ENCODE measurements around the gene TTC27.
A peak's percentile ranks its signal among the peaks of the same experiment; 100 is the strongest.
"Not testable (repeated sequence)": the region's sequence is repeated elsewhere in the genome, so short reads cannot be mapped to it uniquely, and the experiment has no call there.

The TTC27 gene

GRCh38 chr2:32632089-32632488, 4.2 kb downstream of the TTC27 start:
- H3K27ac ChIP-seq: no peak overlapping the region
- CTCF ChIA-PET: interaction anchor here (0.7 kb wide), 1 partner anchor 166 kb away, joined by 4 read pairs; no protein-coding TSS in a partner anchor
- TF ChIP-seq CTCF (conservative IDR thresholded peaks at IDR 0.05; ENCODE audit: low read depth): no peak
- POLR2A ChIA-PET (ENCODE audit: low non-redundant PET): no interaction called here
- DNase-seq (ENCODE audit: low spot score): peak; percentile 21

GRCh38 chr2:32633040-32633439, 5.2 kb downstream of the TTC27 start:
- CTCF ChIA-PET: interaction anchor here (0.6 kb wide), 3 partner anchors 18 to 1405 kb away, joined by 3 to 4 read pairs (median 3); no protein-coding TSS in a partner anchor
- DNase-seq (ENCODE audit: low spot score): no peak
- POLR2A ChIA-PET (ENCODE audit: low non-redundant PET): no interaction called here
- no peak overlapping the region for H3K27ac ChIP-seq
- TF ChIP-seq CTCF (conservative IDR thresholded peaks at IDR 0.05; ENCODE audit: low read depth): no peak

GRCh38 chr2:32638548-32638947, 10.7 kb downstream of the TTC27 start:
- CTCF ChIA-PET: interaction anchor here (0.6 kb wide), 1 partner anchor 49 kb away, joined by 8 read pairs; no protein-coding TSS in a partner anchor
- POLR2A ChIA-PET (ENCODE audit: low non-redundant PET); H3K27ac ChIP-seq; DNase-seq (ENCODE audit: low spot score): not testable (repeated sequence)

GRCh38 chr2:32641180-32641579, 13.3 kb downstream of the TTC27 start:
- CTCF ChIA-PET: interaction anchor here (0.7 kb wide), 1 partner anchor 70 kb away, joined by 3 read pairs; no protein-coding TSS in a partner anchor
- POLR2A ChIA-PET (ENCODE audit: low non-redundant PET): no interaction called here
- no peak for TF ChIP-seq CTCF (conservative IDR thresholded peaks at IDR 0.05; ENCODE audit: low read depth)
- H3K27ac ChIP-seq: no peak overlapping the region
- no peak for DNase-seq (ENCODE audit: low spot score)

- DNase-seq (ENCODE audit: low spot score): no peak
- POLR2A ChIA-PET (ENCODE audit: low non-redundant PET): no interaction called here
- TF ChIP-seq CTCF (conservative IDR thresholded peaks at IDR 0.05; ENCODE audit: low read depth): no peak
- CTCF ChIA-PET: interaction anchor here (0.6 kb wide), 1 partner anchor 48 kb away, joined by 4 read pairs; no protein-coding TSS in a partner anchor
- H3K27ac ChIP-seq: no peak overlapping the region
These were observed 19.4 kb downstream of the TTC27 start for GRCh38 chr2:32647180-32647651.

- ChIA-PET CTCF (interaction anchor here (0.6 kb wide), 1 partner anchor 23 kb away, joined by 3 read pairs; no protein-coding TSS in a partner anchor), POLR2A (ENCODE audit: low non-redundant PET) (no interaction called here)
- no peak for DNase-seq (ENCODE audit: low spot score)
- TF ChIP-seq CTCF (conservative IDR thresholded peaks at IDR 0.05; ENCODE audit: low read depth): no peak
- peak overlapping the region; percentile 80 for H3K27ac ChIP-seq
These were observed 24.8 kb downstream of the TTC27 start for GRCh38 chr2:32652555-32653209.

- ChIA-PET CTCF (no interaction called here), POLR2A (ENCODE audit: low non-redundant PET) (interaction anchor here (0.7 kb wide), 1 partner anchor 56 kb away, joined by 8 read pairs; no protein-coding TSS in a partner anchor)
- no peak overlapping the region for H3K27ac ChIP-seq
- no peak for DNase-seq (ENCODE audit: low spot score)
- TF ChIP-seq CTCF (conservative IDR thresholded peaks at IDR 0.05; ENCODE audit: low read depth): no peak
These were observed 28.2 kb downstream of the TTC27 start for GRCh38 chr2:32656069-32656468.
